ENCODE results near the gene DNAH7. TPM values are rescaled to one million over a fixed set of nuclear protein-coding genes. Genes with fewer than 3 reads are reported as not detected.
"Not testable (repeated sequence)": the region's sequence is repeated elsewhere in the genome, so short reads cannot be mapped to it uniquely, and the experiment has no call there.

The DNAH7 gene
- total RNA-seq, 1 donor = 0.10 TPM

GRCh38 chr2:196089448-196089847 lies 20.8 kb upstream of the DNAH7 start:
- H3K4me1 ChIP-seq (ENCODE audit: insufficient read depth, low read length); H3K4me3 ChIP-seq (ENCODE audit: low read length); H3K9me3 ChIP-seq (ENCODE audit: low read depth, low read length); H3K27me3 ChIP-seq (ENCODE audit: insufficient read depth, low read length): not testable (repeated sequence)

- Histone ChIP-seq H3K4me1 (ENCODE audit: insufficient read depth, low read length) (no peaks in the 10 kb centered on the region), H3K4me3 (ENCODE audit: low read length) (no peak overlapping the region), H3K27me3 (ENCODE audit: insufficient read depth, low read length) (no peaks in the 10 kb centered on the region), H3K9me3 (ENCODE audit: low read depth, low read length) (no peaks in the 10 kb centered on the region)
These were observed 19.6 kb upstream of the DNAH7 start for GRCh38 chr2:196088203-196088602.

GRCh38 chr2:196086517-196087368 lies 18.1 kb upstream of the DNAH7 start:
- Histone ChIP-seq H3K9me3 (ENCODE audit: low read depth, low read length) (no peaks in the 10 kb centered on the region), H3K4me1 (ENCODE audit: insufficient read depth, low read length) (no peaks in the 10 kb centered on the region), H3K4me3 (ENCODE audit: low read length) (no peak overlapping the region), H3K27me3 (ENCODE audit: insufficient read depth, low read length) (no peaks in the 10 kb centered on the region)

DNA sequence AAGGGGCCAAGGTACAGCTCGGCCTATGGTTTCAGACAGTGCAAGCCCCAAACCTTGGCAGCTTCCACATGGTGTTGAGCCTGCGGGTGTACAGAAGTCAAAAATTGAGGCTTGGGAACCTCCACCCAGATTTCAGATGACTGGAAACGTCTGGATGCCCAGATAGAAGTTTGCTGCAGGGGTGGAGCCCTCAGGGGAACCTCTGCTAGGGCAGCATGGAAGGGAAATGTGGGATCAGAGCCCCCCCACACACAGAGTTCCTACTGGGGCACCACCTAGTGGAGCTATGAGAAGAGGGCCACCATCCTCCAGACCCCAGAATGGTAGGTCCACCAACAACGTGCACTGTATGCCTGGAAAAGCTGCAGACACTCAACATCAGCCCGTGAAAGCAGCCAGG lies 15.0 kb upstream of the DNAH7 start:
- peaks cover 8% of the 10 kb centered on the region for H3K4me1 ChIP-seq (ENCODE audit: insufficient read depth, low read length)

DNA sequence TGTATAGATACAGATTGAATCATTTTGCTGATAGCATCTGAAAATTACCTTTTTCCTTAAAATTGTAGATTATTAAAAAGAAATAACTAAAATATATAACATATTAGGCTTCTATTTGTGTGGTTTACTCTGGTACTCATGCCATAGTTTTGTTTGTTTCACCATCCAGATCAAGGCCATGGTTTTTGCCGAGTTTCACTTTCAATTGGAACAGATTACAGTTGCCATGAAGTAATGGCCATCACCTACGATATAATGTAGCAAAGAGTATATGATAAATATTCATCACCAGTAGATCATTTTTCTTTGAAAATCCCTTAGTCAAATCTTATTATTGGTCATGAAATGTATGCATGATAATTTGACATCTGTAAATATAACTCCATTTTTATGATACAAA lies 11.9 kb upstream of the DNAH7 start:
- Histone ChIP-seq H3K4me1 (ENCODE audit: insufficient read depth, low read length) (peaks cover 11% of the 10 kb centered on the region), H3K27me3 (ENCODE audit: insufficient read depth, low read length) (no peaks in the 10 kb centered on the region), H3K4me3 (ENCODE audit: low read length) (no peak overlapping the region), H3K9me3 (ENCODE audit: low read depth, low read length) (no peaks in the 10 kb centered on the region)

More for the DNA sequence above, 15.0 kb upstream of the DNAH7 start:
- H3K9me3 ChIP-seq (ENCODE audit: low read depth, low read length) = no peaks in the 10 kb centered on the region
- H3K4me3 ChIP-seq (ENCODE audit: low read length) = no peak overlapping the region
- H3K27me3 ChIP-seq (ENCODE audit: insufficient read depth, low read length) = no peaks in the 10 kb centered on the region

DNA sequence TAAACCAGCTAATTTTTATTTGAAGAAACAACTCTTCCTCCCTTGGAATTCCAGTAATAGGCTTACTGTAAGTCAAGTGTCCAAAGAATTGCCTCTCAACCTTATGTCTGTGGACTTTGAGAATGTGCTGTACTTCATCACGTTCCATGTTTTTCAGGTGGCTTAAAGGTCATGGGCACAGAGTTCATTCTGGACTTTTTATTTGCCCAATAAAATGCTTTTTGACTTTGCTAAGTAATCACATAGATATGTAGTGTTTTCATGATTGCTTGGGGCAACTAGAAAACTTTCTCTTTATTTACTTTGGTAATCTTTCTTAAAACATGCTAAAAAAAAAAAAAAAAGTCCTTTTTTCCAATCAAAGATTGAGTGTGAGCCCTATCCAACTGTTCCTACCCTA lies 10.4 kb upstream of the DNAH7 start:
- Histone ChIP-seq H3K4me1 (ENCODE audit: insufficient read depth, low read length) (peaks cover 11% of the 10 kb centered on the region), H3K9me3 (ENCODE audit: low read depth, low read length) (no peaks in the 10 kb centered on the region), H3K27me3 (ENCODE audit: insufficient read depth, low read length) (no peaks in the 10 kb centered on the region), H3K4me3 (ENCODE audit: low read length) (no peak overlapping the region)

DNA sequence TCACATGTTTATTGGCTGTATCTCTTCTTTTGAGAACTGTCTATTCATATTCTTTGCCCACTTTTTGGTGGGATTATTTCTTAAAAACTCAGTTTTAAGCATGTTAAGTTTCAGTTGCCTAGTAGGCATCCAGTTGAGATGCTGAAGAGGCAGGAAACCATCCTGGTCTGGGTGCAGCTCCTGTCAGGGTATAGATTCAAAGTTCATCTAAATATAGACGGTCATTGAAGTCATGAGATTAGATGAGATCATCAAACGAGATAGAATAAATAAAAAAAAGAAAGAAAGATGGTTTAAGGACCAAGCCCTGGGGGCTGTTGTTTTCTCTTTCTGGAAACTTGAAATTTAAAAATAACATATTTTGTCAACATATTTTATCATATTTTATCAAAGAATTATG lies 9.2 kb upstream of the DNAH7 start:
- no peak overlapping the region for H3K4me3 ChIP-seq (ENCODE audit: low read length)
- peaks cover 11% of the 10 kb centered on the region for H3K4me1 ChIP-seq (ENCODE audit: insufficient read depth, low read length)
- H3K9me3 ChIP-seq (ENCODE audit: low read depth, low read length) = no peaks in the 10 kb centered on the region
- no peaks in the 10 kb centered on the region for H3K27me3 ChIP-seq (ENCODE audit: insufficient read depth, low read length)

GRCh38 chr2:196076778-196077568 lies 8.3 kb upstream of the DNAH7 start:
- no peaks in the 10 kb centered on the region for H3K27me3 ChIP-seq (ENCODE audit: insufficient read depth, low read length)
- no peak overlapping the region for H3K4me3 ChIP-seq (ENCODE audit: low read length)
- no peaks in the 10 kb centered on the region for H3K9me3 ChIP-seq (ENCODE audit: low read depth, low read length)
- H3K4me1 ChIP-seq (ENCODE audit: insufficient read depth, low read length) = peaks cover 11% of the 10 kb centered on the region

- no peaks in the 10 kb centered on the region for H3K9me3 ChIP-seq (ENCODE audit: low read depth, low read length)
- no peak overlapping the region for H3K4me3 ChIP-seq (ENCODE audit: low read length)
- H3K27me3 ChIP-seq (ENCODE audit: insufficient read depth, low read length) = no peaks in the 10 kb centered on the region
- H3K4me1 ChIP-seq (ENCODE audit: insufficient read depth, low read length) = peaks cover 9% of the 10 kb centered on the region
These were observed 6.6 kb upstream of the DNAH7 start for GRCh38 chr2:196075196-196075595.

- H3K4me1 ChIP-seq (ENCODE audit: insufficient read depth, low read length) = peaks cover 4% of the 10 kb centered on the region
- H3K27me3 ChIP-seq (ENCODE audit: insufficient read depth, low read length) = no peaks in the 10 kb centered on the region
- H3K4me3 ChIP-seq (ENCODE audit: low read length) = no peak overlapping the region
- H3K9me3 ChIP-seq (ENCODE audit: low read depth, low read length) = no peaks in the 10 kb centered on the region
These were observed 6.0 kb upstream of the DNAH7 start for GRCh38 chr2:196074631-196075030.

- H3K27me3 ChIP-seq (ENCODE audit: insufficient read depth, low read length) = no peaks in the 10 kb centered on the region
- H3K9me3 ChIP-seq (ENCODE audit: low read depth, low read length) = no peaks in the 10 kb centered on the region
- peaks cover 9% of the 10 kb centered on the region for H3K4me1 ChIP-seq (ENCODE audit: insufficient read depth, low read length)
- H3K4me3 ChIP-seq (ENCODE audit: low read length) = no peak overlapping the region
These were observed 4.9 kb upstream of the DNAH7 start for GRCh38 chr2:196073521-196073920.

DNA sequence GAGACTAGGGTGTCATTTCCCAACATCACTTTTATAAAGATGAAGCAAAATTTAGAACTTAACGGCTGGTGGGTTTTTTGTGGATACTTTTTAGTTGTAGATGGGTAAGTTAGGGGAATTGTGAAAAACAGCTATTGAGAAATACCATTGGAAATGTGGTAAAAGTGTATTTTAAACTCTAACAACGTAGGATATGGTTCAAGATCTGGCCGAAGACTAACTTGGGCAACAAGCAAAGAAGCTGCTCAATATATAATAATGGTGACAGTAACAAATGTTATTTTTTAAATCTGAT lies 1.6 kb downstream of the DNAH7 start:
- H3K4me1 ChIP-seq (ENCODE audit: insufficient read depth, low read length) = peaks cover 14% of the 10 kb centered on the region
- H3K4me3 ChIP-seq (ENCODE audit: low read length) = no peak overlapping the region
- H3K9me3 ChIP-seq (ENCODE audit: low read depth, low read length) = no peaks in the 10 kb centered on the region
- no peaks in the 10 kb centered on the region for H3K27me3 ChIP-seq (ENCODE audit: insufficient read depth, low read length)

DNA sequence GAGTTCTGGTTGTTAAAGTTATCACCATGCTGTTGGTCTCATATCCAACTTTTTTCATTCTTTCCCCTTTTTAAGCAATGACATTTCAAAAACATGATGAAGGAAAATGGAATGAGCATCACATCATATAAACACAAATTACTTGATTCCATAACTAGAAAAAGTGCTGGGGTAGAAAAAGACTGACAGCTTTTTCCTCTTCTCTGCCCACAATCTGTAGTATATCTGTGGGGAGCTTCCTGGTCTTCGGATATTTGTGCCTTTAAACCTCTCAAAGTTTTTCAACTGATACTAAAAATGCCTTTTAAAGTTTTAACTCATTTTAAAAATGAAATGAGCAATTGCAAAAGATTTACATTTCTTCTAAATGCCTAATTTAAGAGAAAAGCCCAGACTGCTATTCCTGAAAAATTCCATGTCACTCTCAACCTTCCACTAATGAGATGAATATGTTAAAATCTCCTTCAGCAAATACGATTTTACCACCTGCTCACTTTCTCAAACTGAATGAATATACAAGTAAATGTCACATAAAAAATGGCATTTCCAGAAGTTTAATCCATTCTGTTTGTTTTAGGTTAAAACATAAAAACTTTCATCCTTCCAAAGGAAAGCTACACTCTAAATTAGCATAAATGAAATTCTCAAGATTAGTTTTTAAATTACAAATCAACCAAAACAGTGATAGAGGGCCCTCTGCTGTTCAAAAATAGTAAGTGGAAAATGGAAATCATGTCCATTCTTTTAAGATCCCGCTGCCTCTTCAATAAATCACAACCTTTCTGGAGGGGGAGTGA lies 2.1 kb downstream of the DNAH7 start:
- Histone ChIP-seq H3K4me3 (ENCODE audit: low read length) (no peak overlapping the region), H3K27me3 (ENCODE audit: insufficient read depth, low read length) (no peaks in the 10 kb centered on the region), H3K4me1 (ENCODE audit: insufficient read depth, low read length) (peaks cover 14% of the 10 kb centered on the region), H3K9me3 (ENCODE audit: low read depth, low read length) (no peaks in the 10 kb centered on the region)

DNA sequence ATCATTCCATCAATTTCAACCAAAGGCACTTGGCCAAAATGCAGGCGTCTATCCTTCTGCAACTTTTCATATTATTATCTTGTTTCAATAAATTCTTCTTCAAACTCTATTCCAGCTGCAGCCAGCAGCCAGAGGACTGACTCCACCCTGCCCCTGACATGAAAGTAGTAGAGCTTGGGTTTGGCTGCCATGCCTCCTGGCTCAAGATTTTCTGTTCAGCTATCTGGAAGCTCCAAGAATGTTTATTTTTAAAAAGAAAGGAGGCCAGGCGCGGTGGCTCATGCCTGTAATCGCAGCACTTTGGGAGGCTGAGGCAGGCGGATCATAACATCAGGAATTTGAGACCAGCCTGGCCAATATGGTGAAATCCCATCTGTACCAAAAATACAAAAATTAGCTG lies 4.9 kb downstream of the DNAH7 start:
- Histone ChIP-seq H3K4me1 (ENCODE audit: insufficient read depth, low read length) (peaks cover 10% of the 10 kb centered on the region), H3K4me3 (ENCODE audit: low read length) (no peak overlapping the region), H3K27me3 (ENCODE audit: insufficient read depth, low read length) (no peaks in the 10 kb centered on the region), H3K9me3 (ENCODE audit: low read depth, low read length) (no peaks in the 10 kb centered on the region)

DNA sequence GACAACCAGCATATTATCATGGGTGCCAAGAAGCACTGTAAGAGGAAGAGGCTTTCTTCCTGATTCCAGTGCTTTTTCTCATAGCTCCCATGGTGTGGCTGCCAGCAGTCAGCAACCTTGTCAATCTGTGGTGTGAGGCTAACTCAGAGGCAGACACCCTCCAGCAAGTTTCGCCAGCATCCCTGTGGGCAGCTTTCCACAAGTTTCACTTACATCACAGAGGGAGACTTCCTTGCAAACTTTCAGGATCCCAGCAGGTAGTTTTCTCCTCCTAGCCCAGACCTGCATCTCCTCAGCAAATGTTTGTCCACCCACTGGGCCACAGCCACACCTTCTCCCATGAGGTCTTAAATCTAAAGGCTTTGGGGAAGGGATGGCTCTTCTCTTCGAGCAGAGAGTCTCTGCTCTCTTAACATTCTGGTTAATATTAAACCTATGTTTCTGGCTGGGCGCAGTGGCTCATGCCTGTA lies 9.1 kb downstream of the DNAH7 start:
- H3K9me3 ChIP-seq (ENCODE audit: low read depth, low read length) = no peaks in the 10 kb centered on the region
- no peak overlapping the region for H3K4me3 ChIP-seq (ENCODE audit: low read length)
- H3K4me1 ChIP-seq (ENCODE audit: insufficient read depth, low read length) = no peaks in the 10 kb centered on the region
- H3K27me3 ChIP-seq (ENCODE audit: insufficient read depth, low read length) = no peaks in the 10 kb centered on the region
